ENCODE results near the gene ANXA2.
"Not testable (repeated sequence)": the region's sequence is repeated elsewhere in the genome, so short reads cannot be mapped to it uniquely, and the experiment has no call there.

The ANXA2 gene

DNA sequence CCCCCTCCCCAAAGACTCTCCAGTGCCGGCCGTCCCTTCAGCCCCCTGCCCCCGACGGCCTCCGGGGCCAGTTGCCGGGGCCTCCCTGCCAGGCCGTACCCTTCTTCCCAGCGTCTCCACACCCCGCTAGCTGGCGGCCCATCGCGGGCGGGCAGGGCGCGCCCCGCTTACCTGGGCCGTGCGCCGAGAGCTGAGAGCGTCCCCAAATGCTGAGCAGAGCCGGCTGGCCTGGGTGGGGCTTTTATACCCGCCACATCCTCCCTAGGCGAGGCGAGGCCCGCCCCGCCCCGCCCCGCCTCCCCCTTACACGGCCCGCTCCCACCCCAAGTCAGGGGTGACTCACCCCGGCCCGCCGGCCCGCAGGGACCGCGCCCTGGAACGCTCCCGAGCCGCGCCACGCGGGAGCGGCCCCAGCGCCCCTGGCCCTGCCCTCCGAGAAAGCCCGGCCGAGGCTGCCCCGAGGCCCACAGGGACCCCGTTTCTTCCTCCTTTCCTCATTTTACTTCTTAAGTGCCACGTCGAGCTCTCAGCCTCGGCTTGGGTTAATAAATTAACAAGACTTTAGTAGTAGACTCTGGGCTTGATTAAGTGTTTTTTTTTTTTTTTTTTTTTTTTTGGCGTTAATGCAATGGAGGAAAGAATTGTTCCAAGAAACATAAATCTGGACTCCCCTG, at the start of gene ANXA2:
Gene ANXA2, minus strand, starts transcription at position 215 of the 674 bp plus-strand sequence. CDS start 11,911 bp downstream, outside the sequence.
- peak; percentile 91 for DNase-seq

DNA sequence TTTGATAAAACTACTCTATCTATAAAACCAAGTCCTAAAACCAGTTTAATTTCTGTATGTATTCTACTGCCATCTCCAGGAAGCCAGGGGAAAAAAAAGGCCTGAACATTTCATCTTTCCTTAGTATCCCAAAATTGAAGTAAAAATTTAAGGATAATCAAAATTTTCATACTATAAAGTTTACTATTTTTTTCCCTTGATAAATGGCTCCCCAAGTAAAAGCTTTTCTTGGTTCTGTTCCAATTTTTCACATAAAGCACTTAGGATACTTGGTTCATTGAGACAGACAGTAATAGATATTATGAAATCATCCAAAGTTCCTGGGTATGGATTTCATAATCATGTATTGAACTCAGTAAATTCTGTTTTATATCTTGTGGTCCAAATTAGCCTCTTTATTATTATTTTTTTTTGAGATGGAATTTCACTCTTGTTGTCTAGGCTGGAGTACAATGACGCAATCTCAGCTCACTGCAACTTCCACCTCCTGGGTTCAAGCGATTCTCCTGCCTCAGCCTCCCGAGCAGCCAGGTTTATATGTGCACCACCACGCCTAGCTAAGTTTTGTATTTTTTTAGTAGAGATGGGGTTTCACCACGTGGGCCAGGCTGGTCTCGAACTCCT, 46.6 kb upstream of the ANXA2 start:
- no peak for DNase-seq

DNA sequence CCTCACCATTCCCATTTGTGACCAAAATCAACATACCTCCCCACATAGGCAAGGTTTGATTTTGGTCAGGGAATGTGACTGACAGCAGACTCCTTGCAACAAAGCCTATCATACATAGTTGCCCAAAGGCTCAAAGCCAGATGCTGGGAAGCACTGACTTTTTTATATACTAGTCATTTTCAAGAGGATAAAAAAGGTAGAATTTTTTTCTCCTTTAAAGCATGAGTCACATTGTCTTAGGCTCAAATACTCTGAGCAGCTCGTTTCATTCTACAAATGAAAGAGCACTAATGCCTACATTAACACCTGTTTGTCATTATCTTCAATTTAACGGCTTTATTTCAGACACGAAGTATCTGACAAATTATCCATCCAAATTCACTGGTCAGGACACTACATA, 45.0 kb upstream of the ANXA2 start:
- no peak for DNase-seq

DNA sequence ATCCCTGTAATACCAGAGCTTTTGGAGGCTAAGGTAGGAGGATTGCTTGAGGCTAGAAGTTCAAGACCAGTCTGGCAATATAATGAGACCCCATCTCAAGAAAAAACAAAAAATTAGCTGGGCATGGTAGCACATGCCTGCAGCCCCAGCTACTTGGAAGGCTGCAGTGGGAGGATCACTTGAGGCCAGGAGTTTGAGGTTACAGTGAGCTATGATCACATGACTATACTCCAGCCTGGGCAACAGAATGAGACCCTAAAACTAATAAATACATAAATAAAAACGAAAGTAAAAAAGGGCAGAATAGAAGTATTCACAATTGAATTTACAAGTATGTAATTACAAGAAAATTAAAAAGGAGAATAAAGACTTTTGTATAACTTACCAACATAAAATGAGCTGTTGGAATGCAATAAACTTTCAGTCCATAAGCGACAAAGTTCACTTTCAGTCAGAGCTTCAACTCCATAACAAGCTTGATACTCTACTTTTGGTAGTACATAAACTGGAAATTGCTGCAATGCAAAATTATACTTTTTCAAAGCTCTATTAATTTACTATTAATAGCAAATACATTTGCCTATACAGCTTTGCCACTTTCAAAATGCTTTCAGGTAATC, 44.4 kb upstream of the ANXA2 start:
- DNase-seq = no peak

DNA sequence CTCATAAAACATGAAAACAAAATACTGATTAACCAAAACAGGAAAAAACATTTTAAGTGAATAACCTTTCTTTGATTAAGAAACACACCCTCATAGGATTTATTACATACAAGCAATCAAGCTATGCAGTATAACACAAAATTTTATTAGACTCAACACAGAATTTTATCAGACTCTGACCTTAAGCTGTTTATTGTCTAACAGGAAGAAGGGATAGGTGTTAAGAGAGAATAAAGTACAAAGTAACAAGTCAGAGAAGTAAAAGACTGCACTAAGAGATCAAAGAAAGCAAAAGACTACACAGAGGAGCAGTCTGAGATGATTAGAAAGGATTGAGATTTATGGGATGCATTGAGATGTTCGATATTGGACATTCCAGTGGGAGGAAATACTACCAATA, 43.5 kb upstream of the ANXA2 start:
- no peak for DNase-seq

DNA sequence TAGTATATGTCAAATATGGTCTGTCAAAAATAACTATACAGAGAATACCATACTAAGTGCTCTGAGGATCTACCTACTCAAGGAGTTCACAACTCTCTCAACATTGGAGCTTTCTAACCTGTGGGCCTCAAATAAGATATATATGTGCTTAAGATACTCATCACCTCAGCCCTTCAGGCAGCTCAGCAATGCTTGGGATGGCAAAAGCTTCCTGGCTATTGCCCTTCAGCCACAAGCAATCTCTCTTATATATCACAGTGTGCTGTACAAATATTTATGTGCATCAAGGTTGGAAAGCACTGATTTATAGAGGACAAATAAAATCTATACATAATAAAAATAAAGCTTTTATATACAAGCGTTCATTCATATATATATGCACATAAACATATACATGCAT, 40.9 kb upstream of the ANXA2 start:
- DNase-seq = no peak

DNA sequence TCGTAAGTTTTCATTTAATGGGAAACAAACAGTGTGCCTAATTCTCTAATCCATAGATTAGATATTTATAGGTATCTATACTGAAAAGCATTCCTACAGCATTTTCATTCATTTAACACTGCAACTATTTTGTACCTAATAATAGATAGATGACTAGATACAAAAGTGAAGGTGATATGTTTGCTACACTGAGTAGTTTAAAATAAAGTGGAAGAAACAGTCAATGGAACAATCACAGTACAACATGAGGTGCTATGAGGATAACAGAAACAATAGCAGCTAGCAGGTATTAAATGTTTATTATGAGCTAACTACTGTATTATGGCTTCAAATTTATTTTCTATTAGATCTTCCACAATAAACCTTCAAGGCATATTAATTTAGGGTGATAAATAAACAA, 31.1 kb upstream of the ANXA2 start:
- DNase-seq = no peak

DNA sequence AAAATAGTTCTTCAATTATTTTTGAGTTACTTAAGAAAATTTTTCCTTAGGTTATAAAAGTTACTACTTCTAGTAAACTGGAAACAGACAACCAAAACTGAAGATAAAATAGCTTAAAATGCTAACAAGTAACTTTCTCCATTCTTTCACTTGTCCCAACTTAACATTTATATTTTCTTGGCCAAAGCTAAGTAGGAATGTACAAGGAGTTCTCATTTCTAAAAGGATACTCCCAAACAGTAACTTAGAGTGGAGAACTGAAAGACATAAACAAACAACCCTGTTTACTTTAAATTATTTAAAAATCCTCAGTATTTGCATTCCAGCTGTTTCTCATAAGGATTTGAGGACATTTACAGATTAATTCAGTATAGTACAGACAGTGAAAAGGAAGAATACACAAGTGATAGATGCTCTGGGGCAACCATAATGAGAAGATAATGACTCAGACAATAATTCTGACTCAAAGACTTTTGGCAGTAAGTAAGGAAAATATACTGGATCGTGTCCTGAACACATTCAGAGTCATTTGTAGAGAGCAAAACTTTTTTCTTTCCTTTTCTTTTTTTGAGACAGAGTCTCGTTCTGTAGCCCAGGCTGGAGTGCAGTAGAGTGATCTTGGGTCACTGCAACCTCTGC, 29.2 kb upstream of the ANXA2 start:
- no peak for DNase-seq

DNA sequence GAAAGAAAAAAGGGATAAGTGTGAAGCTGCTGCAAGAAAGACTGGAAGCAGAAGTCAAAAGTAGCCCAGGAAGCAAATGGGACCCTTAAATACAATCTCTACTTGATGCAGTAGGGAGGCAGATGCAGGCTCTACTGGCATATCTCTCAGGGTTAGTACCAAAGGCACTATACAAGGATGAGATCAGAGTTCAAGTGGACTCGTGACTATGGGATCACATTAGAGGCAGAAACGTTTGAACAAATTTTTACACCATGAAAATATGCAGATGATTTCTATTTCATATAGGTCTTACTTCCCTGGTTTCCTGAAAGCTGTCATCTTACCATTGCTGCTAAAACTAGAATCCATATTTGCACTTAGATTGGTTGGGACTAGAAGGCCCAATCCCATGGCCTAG, 27.7 kb upstream of the ANXA2 start:
- DNase-seq = no peak

DNA sequence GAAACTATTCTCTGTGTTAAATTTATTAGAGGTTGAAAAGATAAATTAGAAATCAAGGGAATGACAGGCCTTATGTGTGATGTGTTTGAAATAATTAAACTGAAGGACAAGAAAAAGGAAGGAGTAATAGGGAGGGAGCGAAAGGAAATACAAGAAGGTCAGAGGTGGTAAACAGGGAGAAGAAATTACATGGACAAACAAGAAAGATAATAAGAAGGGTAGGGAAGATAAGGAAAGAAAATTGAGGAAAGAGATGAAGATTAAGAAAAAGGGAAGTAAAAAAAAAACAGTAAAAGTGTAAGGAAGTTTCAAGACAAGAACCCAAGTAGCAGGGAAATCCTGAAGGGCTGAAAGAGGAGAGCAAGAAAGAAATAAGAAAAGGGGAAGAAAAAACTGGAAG, 26.2 kb upstream of the ANXA2 start:
- DNase-seq = no peak

DNA sequence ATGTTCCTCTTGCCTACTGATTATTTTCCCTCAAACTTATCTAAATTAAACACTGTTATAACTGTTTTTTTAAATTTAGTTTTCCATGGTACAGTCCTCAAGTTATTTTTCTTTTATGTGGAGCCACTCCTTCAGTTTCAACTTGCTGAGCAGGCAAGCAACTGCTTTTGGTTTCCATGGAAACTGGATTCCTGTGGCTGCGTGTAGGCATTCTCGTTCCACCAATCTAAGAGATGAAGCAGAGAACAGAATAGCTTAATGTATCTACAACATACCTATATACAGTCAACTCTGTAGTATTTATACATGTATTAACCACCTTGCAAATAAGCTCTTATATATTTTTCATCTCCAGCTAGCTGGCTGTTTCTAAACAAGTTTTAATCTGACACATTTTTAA, 25.8 kb upstream of the ANXA2 start:
- peak; percentile 79 for DNase-seq

DNA sequence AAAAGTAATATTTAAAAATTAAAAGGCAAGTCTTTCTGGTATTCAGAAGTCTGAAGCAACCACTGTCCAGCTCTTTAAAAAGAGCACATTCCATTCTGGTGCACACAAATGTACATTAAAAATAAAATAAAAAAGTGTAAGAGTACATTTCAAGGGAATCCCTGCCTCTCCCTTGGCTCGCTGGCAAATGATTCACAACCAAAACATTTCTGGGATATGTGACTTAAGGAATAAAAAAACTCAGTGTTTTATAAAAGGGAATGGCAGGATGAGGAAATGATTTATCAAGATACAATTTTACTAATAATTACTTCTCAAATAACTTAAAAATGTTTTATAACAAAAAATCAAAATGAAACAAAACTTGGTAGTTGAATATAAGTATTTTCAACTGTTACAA, 23.8 kb upstream of the ANXA2 start:
- DNase-seq = no peak

DNA sequence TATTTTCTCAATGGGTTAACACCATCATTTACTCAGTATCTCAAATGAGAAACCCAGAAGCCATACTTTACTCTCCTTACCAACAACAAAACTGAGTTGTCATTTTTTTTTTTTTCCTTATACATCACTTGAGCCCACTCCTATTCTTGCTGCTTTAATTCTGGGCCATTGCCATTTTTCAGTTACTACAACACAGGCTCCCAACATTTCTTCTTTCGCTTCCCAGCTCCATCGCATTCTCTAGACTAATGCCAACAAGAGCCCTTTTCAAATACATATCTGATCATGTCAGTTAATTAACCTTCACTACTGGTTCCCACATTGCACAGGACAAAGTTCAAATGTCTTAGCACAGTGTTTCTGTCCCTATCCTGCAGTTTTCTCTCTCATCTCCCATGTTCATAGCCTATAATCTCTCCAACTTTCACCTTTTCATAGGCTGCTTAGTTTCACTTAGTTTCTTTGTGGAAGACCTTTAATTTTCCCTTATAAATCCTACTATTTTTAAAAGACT, 22.5 kb upstream of the ANXA2 start:
- DNase-seq = no peak

DNA sequence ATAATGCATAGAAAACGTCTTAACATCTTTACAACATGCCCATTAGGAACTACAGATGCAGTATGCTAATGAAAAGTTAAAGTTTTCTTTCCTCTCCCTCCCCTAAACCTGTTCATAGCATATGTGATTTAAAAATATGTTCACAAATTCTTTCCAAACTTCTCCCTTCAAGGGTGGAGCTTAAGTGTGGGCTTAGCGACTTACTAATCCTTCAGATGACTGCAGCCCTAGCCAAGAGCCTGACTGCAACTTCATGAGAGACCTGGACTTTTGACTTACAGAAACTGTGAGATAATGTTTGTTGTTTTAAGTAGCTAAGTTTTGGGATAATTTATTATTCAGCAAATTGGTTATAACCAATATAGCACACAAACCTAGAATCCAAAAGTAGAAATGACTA, 22.0 kb upstream of the ANXA2 start:
- DNase-seq = no peak

DNA sequence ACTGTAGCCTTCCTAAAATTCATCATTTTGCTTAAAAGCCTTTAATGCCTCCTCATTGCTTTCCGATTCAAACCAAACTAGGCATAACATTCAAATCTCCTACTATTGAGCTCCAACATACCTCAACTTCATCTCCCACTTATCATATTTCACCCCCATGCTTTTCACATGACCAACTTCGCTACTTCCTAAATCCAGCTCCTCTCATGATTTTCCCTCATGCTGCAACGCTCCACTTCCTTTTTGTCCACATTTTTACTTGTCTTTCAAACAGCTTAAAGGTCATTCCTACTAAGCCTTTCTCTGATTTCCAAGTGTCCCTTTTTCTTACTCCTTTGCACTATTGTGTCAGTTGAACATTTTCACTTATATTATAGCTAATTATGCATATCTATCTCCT, 20.3 kb upstream of the ANXA2 start:
- no peak for DNase-seq

DNA sequence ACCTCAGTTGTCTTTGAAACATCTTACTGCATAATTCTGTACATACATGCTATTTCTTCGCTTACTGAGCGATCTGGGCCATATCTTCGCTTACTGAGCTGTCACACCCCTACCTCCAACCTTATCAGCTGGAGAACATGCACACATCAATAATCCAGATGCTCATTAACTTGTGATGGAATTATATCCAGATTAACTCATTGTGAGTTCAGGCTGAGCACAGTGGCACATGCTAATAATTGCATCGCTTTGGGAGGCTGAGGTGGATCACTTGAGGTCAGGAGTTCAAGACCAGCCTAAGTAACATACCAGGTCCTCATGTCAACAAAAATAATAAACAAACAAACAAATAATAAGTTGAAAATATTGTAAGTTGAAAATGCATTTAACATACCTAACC, 19.3 kb upstream of the ANXA2 start:
- DNase-seq = no peak

DNA sequence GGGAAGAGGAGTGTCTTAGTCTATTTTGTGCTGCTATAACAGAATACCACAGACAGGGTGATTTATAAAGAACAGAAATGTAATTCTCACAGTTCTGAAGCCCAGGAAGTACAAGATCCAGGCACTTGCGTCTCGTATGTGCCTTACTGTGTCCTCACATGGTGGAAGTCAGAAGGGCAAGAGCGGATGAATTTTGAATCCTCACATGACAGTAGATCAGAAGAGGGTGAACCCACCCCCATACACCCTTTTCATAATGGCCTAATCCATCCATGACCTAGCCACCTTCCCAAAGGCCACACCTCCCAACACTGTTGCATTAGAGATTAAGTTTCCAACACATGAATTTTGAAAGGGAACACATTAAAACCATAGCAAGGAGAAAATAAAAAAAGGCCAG, 18.7 kb upstream of the ANXA2 start:
- no peak for DNase-seq

DNA sequence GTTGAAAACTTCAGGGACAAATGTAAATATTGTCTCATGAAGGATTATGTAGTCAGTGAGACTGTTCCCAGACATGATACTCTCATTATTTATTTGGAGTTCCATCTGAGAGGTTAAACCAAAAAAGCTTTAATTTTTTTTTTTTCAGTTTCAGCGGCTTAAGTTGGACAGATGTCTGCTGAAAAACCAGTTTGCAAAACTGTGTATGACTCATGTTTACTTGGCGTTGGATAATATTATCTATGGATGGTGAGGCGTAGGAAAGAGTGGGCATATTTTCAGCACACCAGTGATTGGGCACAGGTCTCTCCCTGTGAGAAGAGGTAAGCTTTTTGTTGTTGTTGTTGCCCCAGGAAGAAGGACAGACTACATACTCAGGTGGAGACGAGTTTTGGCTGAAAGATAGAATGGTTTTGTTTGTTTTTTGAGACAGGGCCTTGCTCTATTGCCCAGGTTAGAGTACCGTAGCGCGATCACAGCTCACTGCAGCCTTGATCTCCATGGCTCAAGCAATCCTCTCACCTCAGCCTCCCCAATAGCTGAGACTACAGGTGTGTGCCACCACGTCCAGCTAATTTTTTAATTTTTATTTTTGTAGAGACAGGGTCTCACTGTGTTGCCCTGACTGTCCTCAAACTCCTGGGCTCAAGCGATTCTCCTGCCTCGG, 16.4 kb upstream of the ANXA2 start:
- no peak for DNase-seq

DNA sequence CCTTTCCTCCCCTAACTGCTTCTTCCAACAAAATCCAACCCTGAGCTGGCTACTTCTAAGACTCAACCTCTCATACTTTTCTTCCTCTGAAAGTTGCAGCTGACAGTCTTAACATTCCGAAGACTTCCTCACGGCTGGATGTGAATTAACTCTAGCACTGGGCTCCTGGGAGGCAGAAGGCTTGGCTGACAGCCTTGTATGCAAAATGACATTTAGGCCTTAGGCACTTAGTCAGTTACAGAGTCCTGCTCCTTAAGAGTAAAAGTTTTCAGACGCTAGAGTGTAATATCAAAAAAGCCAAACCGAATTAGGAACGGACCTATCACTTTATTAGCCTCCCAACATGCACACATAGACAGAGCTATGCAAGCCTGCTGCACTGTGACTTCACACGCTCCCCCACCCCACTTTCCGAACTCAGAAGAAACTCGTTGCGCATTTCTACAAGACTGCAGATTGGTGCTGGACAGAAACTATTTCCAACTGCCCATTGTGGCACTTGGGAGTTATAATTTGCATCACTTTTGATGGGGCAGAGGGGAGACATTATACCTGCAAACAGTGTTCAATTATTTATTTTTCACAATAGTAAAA, 15.5 kb upstream of the ANXA2 start:
- no peak for DNase-seq

DNA sequence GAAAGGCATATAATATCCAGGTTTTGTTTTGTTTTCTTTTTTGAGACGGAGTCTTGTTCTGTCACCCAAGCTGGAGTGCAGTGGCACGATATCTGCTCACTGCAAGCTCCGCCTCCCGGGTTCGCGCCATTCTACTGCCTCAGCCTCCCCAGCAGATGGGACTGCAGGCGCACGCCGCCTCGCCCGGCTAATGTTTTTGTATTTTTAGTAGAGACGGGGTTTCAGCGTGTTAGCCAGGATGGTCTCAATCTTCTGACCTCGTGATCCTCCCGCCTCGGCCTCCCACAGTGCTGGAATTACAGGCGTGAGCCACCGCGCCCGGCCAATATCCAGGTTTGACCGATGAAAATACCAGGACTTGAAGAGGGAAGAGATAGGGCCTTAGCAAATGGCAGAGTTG, 15.0 kb upstream of the ANXA2 start:
- DNase-seq = not testable (repeated sequence)

DNA sequence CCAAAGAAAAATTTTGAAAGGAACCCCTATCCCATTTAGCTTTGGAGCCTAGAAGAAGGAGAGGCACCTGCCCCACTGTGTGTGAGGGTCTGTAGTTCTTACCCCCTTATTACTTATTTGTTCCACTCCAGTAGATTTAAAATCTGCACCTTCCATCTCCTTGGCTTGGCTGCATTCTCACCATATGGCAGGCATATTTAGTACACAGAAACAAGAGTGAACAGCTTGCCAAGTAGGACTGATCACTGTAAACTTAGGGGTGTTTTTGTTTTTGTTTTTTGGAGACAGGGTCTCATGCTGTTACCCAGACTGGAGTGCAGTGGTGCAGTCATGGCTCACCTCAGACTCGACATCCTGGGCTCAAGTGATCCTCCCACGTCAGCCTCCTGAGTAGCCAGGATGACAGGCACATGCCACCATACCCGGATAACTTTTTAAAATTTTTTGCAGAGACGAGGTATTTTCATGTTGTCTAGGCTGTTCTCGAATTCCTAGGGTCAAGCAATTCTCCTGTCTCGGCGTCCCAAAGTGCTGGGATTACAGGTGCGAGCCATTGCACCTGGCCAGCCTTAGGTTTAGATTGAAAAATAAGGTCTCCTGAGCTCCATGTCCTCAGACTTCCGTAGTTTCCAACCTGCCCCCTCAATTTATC, 14.1 kb upstream of the ANXA2 start:
- no peak for DNase-seq

DNA sequence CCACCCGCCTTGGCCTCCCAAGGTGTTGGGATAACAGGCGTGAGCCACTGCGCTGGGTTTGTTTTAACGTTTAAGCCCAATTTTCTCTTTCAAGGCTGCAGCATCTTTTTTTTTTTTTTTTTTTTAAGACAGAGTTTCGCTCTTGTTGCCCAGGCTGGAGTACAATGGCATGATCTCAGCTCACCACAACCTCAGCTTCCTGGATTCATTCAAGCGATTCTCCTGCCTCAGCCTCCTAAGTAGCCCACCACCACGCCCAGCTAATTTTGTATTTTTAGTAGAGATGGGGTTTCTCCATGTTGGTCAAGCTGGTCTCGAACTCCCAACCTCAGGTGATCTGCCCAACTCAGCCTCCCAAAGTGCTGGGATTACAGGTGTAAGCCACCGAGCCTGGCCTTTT, 12.6 kb upstream of the ANXA2 start:
- not testable (repeated sequence) for DNase-seq
